ENCODE measurements around the gene MAL.

MAL gene

DNA sequence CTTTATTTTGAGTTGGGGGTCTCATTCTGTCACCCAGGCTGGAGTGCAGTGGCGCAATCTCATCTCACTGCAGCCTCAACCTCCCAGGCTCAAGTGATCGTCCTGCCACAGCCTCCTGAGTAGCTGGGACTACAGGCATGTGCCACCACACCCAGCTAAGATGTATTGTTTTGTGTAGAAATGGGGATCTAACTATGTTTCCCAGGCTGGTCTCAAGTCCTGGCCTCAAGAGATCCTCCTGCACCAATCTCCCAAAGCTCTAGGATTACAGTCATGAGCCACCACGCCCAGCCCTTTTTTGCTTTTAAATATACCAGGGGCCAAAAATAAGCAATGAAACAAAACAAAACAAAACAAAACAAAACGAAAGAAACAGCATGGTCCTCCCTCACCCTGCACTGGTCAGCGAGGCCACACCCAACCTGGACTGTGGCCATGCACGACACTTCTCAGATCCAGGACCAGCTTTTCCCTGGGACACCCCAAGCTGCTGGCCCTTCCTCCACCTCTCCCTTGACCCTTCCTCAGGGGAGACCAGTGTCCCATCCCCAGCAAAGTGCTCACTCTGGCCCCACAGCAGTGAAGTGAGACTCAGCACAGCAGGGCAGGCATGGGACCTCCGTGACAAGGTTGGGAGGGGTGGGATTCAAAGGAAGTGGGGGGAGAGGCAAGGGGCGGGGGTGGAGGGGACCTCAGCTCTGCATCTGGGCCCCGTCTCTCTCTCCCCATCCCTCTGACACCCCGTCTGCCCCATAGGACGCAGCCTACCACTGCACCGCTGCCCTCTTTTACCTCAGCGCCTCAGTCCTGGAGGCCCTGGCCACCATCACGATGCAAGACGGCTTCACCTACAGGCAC, 23.5 kb downstream of the MAL start:
- no peak for DNase-seq

DNA sequence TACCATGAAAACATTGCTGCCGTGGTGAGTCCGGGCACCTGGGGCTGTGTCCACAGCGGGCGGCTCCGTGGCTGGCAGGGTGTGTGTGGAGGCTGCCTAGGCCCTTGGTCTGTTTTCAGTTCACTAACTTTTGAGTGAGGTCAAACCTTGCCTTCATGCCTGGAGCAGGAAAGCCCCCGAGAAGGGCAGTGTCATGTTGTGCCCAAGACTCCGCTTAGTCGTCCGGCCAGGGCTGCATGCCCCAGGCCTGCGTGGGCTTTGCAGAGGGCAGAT, 24.1 kb downstream of the MAL start:
- no peak for DNase-seq

DNA sequence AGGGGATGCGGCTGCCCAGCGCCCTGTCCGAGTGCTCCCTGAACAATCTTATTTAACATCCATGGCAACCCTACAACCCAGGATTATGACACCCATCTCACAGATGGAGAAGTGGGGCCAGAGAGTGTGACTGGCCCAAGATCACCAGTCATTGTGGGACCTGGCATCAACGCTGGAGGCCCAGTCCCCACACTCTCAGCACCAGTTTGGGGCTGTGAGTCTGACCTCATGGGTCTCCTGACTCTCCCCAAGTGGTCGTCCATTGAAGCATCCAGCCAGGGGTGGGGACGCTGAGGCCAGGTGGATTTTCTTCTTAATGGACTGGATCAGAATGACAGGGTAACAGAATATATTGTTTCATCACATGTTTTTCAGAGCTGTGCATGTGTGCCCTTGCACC, 24.5 kb downstream of the MAL start:
- DNase-seq, result no peak

DNA sequence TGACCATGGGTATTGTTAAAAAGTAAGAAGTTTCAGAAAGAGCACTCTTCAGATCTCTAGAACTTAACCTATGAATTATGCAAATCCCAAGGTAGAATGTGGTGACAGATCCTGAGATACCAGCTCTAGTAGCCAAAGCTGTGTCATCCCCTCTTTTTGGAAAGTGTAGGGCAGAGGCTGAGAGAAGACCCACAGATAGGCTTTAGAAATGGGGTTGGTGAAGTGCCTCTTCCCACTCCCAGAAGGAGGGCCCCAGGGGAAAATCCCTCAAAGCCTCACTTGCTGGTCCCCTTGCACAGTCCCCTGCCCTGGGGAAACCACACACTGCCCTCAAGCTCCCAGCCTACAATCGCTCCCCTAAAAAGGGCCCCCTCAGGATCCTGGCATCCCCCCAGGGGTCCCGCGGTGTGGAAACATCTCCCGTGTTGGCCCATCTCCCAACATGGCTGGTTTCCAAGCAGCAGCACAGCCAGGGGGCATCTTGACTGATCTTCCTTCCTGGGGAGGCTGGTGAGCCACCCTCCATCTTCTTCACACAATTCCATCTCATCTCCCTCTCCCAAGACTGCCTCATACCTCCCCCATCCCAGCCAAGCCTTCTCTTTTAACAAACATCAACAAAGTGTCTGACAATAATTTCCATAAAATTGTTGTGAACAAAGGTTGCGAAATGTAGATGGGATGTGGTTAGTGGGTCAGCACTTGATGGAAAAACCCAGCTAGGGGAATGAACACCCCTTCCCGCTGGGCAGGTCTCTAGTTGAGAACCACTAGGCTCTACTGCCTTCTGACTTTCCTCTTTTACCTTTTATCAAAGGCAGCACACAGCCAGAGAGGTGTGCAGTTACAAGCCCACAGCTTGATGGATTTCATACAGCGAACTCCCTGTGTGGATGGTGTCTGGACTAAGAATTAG, 25.1 kb downstream of the MAL start:
- no peak for DNase-seq

DNA sequence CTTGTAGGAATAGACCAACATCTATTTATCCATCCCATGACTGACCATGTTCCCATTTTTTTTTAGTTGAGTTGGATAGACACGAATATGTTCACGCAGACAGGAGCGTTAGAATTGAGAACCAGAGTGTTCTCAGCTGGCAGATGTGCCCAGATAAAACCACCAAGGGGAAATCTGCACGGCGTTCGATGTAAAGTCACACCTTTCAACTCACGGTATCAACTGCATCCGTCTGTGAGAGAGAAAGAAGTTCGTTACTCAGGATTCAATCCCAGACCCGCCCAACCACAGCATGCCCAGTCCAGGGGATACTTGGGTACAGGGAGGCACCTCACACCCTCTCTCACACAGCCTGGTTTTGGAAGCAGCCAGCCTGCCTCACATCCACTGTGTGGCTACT, 26.1 kb downstream of the MAL start:
- DNase-seq, result no peak

DNA sequence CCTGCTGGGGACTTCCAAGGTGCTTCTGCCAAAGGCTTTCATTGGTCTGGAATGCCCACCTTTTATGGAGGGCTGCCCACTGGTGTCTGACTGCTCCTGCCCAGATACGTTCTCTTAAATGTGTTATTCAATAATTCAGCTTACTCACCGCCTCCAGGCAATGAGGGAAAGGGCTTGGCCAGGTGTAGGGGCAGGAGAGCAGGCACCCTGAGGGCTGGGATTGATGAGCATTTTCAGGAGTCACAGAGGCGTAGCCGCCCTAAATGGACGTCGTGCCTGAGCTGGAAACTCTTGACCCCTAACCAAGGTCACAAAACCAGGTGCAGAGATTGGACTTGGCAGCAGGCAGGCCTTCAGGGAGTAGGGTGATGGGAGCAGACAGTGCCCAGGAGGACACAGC, 26.8 kb downstream of the MAL start:
- DNase-seq, result no peak

DNA sequence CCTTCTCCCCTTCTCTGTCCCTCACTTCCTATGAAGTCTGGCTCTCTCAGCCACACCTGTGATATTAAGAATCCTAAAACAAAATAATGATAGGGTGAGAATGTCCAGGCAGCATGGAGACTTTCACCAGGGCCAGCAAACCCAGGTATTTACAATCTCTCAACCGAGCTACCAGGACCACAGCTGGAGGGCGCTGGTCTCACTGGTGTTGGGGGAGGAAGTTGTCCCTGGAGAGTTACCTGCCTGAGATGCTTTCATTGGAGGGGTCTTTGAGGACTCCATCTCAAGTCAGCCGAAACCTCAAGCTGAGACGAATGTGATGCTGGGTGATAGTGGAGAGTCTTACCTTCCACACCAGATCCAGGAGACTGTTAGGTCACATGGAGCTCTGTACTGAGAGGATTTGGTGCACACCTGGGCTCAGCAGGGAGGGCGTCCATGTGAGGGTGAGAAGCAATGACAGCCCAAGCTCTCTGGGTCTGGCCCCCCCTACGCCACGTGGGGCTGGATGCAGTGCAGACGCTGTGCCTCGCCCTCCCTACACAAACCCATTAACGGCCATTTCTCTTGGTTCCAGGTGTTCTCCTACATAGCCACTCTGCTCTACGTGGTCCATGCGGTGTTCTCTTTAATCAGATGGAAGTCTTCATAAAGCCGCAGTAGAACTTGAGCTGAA, 27.4 kb downstream of the MAL start:
- DNase-seq, result no peak

DNA sequence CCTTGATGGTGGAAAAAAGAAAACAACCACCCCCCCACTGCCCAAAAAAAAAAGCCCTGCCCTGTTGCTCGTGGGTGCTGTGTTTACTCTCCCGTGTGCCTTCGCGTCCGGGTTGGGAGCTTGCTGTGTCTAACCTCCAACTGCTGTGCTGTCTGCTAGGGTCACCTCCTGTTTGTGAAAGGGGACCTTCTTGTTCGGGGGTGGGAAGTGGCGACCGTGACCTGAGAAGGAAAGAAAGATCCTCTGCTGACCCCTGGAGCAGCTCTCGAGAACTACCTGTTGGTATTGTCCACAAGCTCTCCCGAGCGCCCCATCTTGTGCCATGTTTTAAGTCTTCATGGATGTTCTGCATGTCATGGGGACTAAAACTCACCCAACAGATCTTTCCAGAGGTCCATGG, 28.0 kb downstream of the MAL start:
- DNase-seq, result no peak

DNA sequence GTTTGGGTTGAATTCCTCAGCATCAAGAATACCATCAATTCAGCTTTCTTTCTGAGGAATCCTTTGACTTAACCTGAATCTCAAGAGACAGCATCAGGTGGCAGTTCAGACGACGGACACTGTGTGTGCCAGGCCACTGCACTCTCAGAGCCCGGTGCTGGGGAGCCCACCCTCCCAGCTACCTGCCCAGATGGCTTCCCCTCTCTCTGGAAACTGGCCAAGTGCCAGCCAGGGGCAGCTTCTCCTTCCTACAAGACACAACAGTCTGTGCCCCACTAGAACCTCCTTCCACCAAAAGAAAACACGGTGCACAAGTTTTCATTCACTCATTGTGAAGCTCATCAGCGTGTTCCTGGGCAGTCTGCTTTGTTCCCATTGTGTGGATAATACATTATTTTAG, 28.5 kb downstream of the MAL start:
- no peak for DNase-seq

DNA sequence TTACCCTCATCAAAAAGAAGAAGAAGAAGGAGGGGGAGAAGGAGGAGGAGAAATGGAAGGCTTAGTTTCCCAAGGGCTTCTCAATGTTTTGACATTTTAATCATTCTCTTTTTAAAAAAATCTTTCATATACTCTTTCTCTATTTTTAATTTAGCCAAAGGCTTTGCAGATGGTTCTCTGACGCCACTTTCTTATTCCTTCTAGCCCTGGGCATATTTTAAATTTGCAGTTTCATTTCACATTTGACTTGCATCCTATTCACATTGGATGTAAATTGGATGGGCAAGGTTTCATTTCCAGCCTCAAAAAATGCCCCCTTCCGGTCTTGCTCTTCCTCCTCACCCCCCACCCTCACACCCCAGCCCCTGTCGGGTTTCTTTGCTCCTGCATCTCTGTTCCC, 29.8 kb downstream of the MAL start:
- no peak for DNase-seq

DNA sequence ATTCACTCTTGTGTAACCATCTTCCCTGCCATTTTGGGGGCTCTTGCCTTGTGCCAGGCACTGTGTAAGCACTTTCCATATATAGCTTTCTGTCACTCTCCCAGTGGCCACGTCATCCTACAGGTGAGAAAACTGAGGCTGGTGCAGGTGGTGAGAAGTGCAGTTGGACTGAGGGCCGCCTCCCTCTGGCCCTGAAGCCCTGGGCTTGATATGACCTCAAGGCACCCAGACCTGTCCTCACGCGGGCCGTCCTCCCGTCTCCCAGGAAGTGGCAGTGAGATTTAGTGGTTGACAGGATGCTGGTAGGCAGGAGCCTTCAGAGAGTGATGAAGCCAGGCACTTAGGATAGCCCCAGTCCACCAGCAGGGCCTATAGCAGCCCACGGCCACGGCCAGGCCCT, 30.5 kb downstream of the MAL start:
- no peak for DNase-seq

DNA sequence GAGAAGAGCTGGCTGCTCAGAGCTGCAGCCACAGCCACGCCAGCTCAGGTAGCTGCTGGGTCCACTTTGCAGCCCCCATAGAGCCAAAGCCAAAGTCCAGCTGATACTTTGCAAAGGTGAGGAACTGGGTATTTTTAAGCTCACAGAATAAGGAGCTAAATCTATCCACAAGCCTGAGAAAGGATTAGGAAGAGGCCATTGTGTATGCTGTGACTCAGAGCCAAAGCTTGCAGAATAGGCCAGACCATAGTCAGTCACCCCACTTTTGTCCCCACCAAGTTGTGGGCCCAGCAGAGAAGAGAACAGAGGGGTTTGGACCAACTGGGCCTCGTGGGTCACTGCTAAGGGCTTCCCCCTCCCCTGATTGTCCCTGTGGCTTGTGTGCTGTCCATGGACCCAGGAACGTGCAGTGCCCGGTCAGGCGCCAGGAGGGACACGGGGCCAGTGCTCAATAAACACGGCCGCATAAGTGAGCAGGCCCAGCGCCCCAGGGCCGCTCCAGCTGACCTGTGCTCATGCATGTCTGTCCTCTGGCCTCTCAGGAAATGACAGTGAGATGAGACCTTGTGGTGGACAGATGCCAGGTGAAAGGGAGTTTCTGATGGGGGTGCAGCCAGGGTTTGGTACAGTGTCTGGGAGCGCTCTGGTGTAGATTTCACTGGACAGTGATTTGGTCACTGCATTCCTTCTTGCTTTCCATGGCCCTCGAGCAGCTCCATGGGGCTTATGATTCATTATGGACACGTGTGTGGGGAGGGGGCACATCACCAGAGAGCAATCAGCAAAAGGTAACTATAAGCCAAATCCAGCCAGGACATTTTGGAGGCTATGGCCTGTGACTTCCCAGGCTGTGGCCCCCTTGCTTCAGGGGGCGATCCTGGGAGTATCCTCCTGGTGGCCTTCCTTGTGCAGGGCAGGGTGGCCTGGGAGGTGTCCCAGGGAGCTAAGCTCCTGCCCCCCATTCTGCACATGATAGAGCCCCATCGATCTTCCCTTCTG, 31.3 kb downstream of the MAL start:
- no peak for DNase-seq

DNA sequence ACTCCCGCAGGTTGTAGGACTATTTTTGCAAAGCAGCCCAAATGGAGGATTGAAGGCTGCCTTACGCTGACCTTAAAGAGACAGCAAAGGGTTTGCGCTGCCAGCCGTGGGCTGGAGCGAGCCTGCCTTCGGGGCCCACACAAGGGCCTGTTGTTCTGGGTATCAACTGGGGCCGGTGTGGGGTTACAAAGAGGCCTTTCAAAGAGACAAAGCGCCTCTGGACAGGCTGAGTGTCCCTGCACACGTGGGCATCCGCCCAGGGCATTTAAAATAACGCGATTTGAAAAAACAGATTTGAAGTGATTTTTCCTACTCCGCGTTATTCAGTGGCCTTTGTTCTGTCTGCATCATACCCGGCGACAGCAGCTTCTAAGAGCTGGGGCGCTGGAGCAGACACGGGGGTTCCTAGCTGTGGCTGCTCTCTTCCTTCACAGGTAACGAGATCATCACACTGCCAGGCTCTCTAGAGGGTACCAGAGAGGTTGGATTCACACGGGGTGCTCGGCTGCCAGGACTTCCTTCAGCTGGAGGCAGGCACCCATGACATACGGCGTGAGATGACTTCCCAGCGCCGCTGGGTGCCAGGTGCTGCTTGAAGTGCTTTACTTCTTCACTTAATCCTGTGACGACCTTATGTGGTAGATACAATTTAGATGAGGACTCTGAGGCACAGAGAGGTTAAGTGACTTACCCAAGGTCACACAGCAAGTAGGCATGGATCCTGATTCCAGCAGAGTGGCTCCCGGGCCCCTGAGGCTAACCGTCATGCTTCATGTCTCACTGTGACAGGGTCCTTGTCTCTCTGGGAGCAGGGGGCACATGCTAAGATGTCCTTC, 32.2 kb downstream of the MAL start:
- no peak for DNase-seq

DNA sequence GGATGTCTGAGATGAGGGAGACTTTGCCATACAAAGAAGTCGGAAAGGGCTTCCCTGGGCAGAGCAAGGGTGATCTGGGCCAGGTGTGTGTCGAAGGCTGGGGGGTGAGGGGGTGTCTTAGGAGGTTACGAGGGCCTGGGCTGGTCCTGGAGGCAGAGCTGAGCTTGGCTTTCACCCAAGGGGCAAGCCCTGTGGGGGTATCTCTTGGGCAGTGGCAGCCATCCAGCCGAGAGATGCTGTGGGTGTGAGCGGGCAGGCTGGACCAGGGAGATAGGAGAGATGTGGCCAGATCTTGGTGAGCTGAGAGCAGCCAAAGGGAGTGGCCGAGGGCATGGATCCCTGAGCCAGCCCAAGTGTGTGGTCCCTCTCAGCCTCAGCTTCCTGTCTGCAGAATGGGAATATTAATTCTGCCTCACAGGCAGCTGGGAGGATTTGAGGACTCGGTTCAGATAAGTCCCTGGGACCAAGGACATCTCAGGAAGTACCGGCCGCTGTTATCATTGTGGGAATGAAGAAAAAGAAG, 33.0 kb downstream of the MAL start:
- no peak for DNase-seq

DNA sequence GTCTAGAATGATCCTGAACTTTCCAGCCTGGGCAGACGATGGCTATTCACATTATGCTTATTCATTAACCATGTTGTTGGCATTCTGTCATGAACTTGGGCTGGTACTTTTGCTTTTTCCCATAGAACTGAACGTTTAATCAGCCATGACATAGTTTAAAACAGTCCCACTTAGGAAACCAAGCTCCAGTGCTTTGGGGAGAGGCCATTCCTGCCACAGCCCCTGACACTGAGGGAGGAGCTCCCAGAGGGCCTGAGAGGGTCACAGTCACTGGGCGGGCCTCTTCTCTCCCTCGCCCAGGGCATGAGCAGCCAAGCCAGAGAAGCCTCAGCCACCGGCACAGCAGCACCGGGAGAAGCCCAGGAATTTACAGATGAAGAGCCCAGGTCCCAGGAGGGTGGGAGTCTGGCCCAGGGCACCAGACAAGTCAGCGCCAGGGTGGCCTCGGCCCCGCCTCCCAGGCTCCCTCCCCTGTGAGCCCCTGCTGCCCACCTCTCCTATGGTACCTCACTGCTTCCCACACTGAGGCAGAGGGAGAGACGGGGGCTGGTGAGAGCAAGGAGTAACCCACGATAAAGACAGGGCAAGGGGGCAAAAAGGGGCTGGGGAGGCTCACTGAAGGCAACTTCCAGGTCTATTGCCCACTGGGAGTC, 33.6 kb downstream of the MAL start:
- no peak for DNase-seq

DNA sequence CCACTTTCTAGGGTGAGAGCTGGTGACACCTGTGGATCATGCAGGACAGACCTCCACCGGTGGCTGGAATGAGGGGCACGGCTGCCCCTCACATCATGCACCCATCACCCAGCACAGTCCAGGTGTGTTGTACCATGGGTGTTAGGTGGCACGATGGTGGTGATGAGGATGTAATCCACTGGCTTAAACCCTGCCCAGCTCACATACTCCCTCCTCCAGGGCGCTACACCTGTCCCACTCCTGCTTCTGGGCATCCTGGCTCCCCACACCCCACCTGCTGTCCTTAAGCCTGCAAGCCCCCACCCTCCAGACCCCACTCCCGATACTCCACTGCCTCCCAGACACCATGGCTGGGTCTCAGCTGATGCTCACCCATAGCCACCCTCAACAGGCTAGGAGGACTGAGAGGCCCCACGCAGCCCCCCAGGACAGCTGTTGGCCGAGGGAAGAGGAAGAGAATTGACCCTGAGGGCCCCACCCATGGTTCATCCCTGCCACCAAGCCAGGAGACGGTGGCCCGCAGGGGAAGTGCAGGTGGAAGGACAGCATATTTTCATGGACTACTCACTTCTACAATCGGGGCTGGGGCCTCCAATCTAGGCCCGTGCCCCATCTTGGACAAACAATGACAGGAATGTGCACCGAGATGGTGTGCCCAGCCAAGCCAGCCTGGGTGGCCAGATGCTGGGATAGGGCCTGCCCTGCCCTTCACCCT, 34.3 kb downstream of the MAL start:
- DNase-seq, result no peak

DNA sequence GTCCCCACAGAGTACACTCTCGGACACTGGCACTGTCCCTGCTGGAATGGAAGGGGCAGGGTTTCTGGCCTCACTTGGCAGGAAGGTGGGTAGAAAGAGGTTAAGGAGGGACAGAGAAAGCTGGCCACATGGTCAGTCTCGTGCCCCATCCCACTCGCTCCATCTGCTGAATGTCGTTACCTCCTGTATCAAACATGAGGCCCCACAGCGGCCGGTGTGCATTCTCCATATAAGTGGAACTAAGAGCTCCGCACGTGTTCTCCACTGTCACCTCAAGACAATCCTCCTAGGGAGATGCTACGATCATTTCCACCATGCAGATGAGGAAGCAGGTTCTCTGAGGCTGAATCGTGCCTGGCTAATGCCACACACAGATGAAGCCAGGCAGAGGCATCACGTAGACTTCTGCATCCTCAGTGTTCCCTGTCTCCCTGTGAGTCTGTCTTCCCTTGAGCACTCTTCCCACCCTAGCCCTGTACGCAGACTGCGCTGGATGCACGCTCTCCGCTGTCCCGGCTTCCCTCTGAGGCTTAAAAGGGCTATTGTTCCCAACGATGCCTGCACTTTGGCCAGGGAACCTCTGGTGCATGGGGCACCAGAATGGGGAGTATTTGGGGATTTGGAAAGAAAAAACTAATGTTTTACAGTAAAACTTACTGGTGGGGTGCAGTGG, 35.1 kb downstream of the MAL start:
- DNase-seq, result no peak

DNA sequence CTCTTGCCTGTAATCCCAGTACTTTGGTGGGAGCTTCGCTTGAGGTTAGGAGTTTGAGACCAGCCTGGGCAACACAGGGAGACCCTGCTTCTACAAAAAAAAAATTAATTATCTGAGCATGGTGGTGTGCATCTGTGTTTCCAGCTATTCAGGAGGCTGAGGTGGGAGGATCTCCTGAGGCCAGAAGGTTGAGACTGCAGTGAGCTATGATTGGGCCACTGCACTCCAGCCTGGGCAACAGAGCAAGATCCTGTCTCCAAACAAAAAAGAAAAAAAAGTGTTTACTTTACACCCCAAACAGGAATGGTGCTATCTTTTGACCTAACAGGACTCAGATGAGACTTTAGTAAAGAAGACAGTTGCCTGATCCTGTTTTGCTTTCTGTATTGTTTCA, 35.6 kb downstream of the MAL start:
- no peak for DNase-seq

DNA sequence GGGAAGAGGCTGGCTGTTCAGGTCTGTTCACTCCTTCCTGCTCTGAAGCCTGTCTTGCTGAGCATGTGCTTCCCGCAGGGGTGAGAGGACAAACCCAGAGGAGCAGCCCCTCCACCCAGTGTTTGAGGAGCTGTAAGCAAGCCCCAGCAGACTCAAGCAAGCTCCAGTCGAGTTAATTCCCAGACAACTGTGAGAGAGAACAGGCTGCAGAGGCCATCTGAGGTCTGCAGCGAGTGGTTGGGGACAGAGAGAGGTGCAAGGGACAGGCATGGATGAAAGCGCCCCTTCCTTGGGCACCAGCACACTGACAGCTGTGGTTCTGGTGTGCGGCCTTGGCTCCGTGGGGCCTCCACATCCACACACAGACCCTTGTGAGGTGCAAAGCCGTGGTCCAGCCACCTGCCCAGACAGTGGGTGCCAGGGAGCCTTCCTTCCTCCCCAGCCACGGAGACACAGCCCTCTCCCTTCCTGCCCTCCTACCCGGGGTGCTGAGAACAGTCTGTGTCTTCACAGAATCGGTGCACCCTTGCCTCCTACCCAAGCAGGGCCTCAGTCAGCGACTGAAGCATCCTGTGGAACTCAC, 36.2 kb downstream of the MAL start:
- no peak for DNase-seq

All from right kidney (tissue), 1 donor.